ENCODE data around the gene KCTD17. TPM values are rescaled to one million over a fixed set of nuclear protein-coding genes. Genes with fewer than 3 reads are reported as not detected.

Gene KCTD17
- total RNA-seq, 1 experiment from 2014 or later, result 29.4 TPM

- TF ChIP-seq ESRRA (CRISPR knock-in tag; IDR thresholded peaks at IDR 0.05; ENCODE audit: borderline replicate concordance), result no peak
- TF ChIP-seq ZNF396 (CRISPR knock-in tag; IDR thresholded peaks at IDR 0.05; ENCODE audit: borderline replicate concordance), result no peak
- TF ChIP-seq ZNF263 (CRISPR knock-in tag; IDR thresholded peaks at IDR 0.05; ENCODE audit: low read depth), result no peak
- no peak for TF ChIP-seq HMGA2 (CRISPR knock-in tag; IDR thresholded peaks at IDR 0.05)
- no peak for TF ChIP-seq ZSCAN18 (CRISPR knock-in tag; IDR thresholded peaks at IDR 0.05)
- TF ChIP-seq ERG (CRISPR knock-in tag; IDR thresholded peaks at IDR 0.05), result no peak
- no peak for TF ChIP-seq CDX4 (CRISPR knock-in tag; IDR thresholded peaks at IDR 0.05; ENCODE audit: borderline replicate concordance)
- no peak for TF ChIP-seq ATF3 (CRISPR knock-in tag; conservative IDR thresholded peaks at IDR 0.05)
- no peak for TF ChIP-seq TEAD1 (CRISPR knock-in tag; IDR thresholded peaks at IDR 0.05)
- TF ChIP-seq AFF4 (CRISPR knock-in tag; IDR thresholded peaks at IDR 0.05; ENCODE audit: borderline replicate concordance), result no peak
- TF ChIP-seq SMAD4 (CRISPR knock-in tag; IDR thresholded peaks at IDR 0.05), result no peak
- no peak for TF ChIP-seq HMGXB4 (CRISPR knock-in tag; IDR thresholded peaks at IDR 0.05)
- no peak for TF ChIP-seq ATF1 (CRISPR knock-in tag; IDR thresholded peaks at IDR 0.05)
Observed at GRCh38 chr22:37075046-37075445, 23.5 kb downstream of the KCTD17 start (continued).

- Mint-ChIP-seq H3K4me3 (no peak overlapping the region), H3K9me3 (no peaks in the 10 kb centered on the region), H3K27ac (no peak overlapping the region), H3K4me1 (peaks cover 8% of the 10 kb centered on the region), H3K36me3 (no peaks in the 10 kb centered on the region), H3K27me3 (ENCODE audit: low read depth) (peaks cover 16% of the 10 kb centered on the region)
- POLR2A ChIA-PET, result no interaction called here
- no peak for ATAC-seq
- CTCF ChIA-PET, result interaction anchor here (1.1 to 2.5 kb wide), 3 partner anchors 14 to 51 kb away, joined by 4 to 11 read pairs (median 5); no protein-coding TSS in a partner anchor
- DNase-seq (ENCODE audit: low spot score), result no peak
- no peak for TF ChIP-seq AFF4 (CRISPR knock-in tag; IDR thresholded peaks at IDR 0.05; ENCODE audit: borderline replicate concordance)
- TF ChIP-seq GRHL2 (CRISPR knock-in tag; IDR thresholded peaks at IDR 0.05; ENCODE audit: insufficient replicate concordance, severe bottlenecking), result no peak
- no peak for TF ChIP-seq SP1 (CRISPR knock-in tag; conservative IDR thresholded peaks at IDR 0.05)
- 0 out of 2 replicates have a peak, but pooled peaks have one; percentile 18 for TF ChIP-seq ZNF512 (CRISPR knock-in tag; IDR thresholded peaks at IDR 0.05; ENCODE audit: borderline replicate concordance)
Observed at GRCh38 chr22:37075822-37076433, 24.4 kb downstream of the KCTD17 start.

Measured in WTC11 (cell line).